K562 (cell line): ENCODE measurements around the gene SERPIND1.

ENCODE experiments used
- CTCF ChIP-seq, 3 experiments: IDR thresholded peaks in 2 of 3; conservative IDR thresholded peaks in 1 of 3; 2 replicates each; pipeline ENCODE4 v1.5.1; 2011 to 2012; ENCODE audit warnings: low read length in 3 of 3, mild to moderate bottlenecking in 3 of 3, control low read depth in 2 of 3, improper control_type of control experiment in 1 of 3, inconsistent platforms in 1 of 3, low read depth in 1 of 3, mixed read lengths in 1 of 3, moderate library complexity in 1 of 3; ENCODE audit not compliant: insufficient read depth in 2 of 3
- ETV5 ChIP-seq: sonication (generic); formaldehyde crosslinking; IDR thresholded peaks from 2 replicates; pipeline ENCODE4 v1.4.0; 2020; ENCODE audit warnings: low read depth, mild to moderate bottlenecking, missing genetic modification reagents

DNA sequence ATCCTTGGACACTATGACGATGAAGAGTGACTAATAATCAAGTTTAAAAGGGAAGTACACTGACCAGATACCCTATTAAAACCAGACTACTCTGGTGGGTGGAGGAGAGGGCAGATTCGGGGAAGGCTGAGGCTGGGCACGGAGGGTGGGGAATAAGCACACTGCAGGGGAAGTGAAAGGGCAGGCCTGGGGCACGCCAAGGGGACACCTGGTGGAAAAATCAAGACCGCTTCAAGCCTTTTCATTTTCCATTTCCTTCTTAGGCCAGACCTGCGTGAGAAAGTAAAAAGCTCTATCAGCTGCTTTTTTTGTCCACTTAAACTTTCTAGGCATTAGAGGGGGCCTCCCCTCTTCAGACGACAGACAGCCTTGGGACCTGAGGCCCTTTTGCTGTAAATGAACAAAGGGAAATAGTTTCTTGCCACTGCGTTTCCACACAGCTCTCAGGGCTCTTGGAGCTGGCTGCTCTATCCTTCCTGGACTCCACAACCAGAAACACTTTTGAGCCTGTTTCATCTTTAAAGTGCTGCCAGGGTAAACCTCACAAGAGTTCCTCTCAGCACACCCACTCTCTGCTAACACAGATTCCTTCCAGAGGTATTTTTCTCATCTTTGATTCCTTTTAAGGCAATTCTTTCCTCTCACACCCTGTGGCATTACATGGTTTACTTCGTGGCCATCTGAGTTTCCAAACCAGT is 25.0 kb upstream of the SERPIND1 start:
- TF ChIP-seq CTCF (IDR thresholded peaks at IDR 0.05 in 2 of 3, conservative IDR thresholded peaks at IDR 0.05 in 1 of 3; ENCODE audit: insufficient read depth in 2 of 3, low read depth in 1 of 3, low read length in 3 of 3) (no peak), ETV5 (CRISPR knock-in tag) (no peak)
